ENCODE results near the gene OSBP2.

The OSBP2 gene

DNA sequence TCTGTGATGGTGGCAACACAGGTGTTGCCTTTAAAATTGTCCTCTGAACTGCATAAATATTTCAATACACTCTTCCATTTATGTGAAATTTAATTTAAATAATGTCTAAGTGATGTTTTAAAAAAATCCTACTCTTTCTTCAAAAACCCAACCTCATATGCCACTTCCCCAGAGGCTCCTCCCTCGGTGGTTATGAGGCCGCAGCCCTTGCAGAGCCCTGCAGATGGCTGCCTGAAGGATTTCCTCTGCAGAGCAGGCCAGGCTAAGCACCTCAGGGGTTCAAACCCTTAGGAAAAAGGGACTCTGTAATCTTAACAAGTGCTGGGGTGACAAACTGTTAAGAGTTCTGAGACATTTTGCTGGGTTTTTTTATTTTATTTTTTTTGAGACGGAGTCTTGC, 248.7 kb downstream of the OSBP2 start:
- DNase-seq (ENCODE audit: extremely low read depth, low read depth): no peak

DNA sequence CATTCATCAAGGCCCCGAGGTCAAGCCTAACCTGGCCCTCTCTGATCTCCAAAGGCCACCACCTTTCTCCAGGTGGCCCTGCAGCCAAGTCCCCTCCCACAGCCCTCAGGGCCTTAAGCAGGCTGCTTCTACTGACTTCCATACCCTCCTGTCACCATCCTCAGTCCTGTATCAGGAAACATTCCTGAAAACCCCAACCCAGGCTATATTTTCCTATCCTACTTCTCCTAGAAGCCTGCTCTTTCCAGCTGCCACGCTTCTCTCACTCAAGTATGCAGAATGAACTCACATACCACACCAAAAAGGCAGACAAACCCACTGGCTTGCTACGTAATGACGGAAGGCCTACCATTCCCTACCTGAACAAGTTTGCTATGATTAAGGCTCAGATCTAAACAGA, 250.3 kb downstream of the OSBP2 start:
- TF ChIP-seq, protein P1, sequence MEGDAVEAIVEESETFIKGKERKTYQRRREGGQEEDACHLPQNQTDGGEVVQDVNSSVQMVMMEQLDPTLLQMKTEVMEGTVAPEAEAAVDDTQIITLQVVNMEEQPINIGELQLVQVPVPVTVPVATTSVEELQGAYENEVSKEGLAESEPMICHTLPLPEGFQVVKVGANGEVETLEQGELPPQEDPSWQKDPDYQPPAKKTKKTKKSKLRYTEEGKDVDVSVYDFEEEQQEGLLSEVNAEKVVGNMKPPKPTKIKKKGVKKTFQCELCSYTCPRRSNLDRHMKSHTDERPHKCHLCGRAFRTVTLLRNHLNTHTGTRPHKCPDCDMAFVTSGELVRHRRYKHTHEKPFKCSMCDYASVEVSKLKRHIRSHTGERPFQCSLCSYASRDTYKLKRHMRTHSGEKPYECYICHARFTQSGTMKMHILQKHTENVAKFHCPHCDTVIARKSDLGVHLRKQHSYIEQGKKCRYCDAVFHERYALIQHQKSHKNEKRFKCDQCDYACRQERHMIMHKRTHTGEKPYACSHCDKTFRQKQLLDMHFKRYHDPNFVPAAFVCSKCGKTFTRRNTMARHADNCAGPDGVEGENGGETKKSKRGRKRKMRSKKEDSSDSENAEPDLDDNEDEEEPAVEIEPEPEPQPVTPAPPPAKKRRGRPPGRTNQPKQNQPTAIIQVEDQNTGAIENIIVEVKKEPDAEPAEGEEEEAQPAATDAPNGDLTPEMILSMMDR (IDR thresholded peaks at IDR 0.05; ENCODE audit: low read depth, low read length, missing control alignments): no peak
- DNase-seq (ENCODE audit: extremely low read depth, low read depth): no peak
- H3K4me3 ChIP-seq (replicated peaks; ENCODE audit: low read depth, low read length): no peak overlapping the region

More for the DNA sequence above, 248.7 kb downstream of the OSBP2 start:
- H3K4me3 ChIP-seq (replicated peaks; ENCODE audit: low read depth, low read length): no peak overlapping the region
- TF ChIP-seq, protein P1 (IDR thresholded peaks at IDR 0.05; ENCODE audit: low read depth, low read length, missing control alignments): no peak

GRCh38 chr22:30945653-30946052, 251.0 kb downstream of the OSBP2 start:
- TF ChIP-seq, protein P1 (IDR thresholded peaks at IDR 0.05; ENCODE audit: low read depth, low read length, missing control alignments): no peak
- DNase-seq (ENCODE audit: extremely low read depth, low read depth): no peak
- no peak overlapping the region for H3K4me3 ChIP-seq (replicated peaks; ENCODE audit: low read depth, low read length)

DNA sequence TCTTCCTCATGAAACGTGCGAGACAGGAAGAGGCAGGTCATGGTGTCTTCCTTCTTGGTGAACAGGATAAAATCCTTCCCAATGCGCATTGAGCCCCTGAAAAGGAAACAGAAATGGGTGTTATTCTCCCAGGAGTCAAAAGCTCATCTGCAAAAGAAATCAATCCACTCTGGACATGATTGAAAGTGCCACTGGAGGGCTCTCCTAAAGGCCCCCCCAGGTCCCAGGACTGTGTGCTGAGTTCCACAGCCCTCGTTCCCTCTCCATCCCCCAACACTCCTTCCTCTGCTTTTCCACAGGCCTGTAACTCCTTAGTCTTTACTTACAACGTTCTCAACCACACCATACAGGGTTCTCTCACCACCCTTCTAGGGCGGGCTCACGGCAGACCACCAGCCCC, 251.7 kb downstream of the OSBP2 start:
- no peak overlapping the region for H3K4me3 ChIP-seq (replicated peaks; ENCODE audit: low read depth, low read length)
- TF ChIP-seq, protein P1 (IDR thresholded peaks at IDR 0.05; ENCODE audit: low read depth, low read length, missing control alignments): no peak
- no peak for DNase-seq (ENCODE audit: extremely low read depth, low read depth)

DNA sequence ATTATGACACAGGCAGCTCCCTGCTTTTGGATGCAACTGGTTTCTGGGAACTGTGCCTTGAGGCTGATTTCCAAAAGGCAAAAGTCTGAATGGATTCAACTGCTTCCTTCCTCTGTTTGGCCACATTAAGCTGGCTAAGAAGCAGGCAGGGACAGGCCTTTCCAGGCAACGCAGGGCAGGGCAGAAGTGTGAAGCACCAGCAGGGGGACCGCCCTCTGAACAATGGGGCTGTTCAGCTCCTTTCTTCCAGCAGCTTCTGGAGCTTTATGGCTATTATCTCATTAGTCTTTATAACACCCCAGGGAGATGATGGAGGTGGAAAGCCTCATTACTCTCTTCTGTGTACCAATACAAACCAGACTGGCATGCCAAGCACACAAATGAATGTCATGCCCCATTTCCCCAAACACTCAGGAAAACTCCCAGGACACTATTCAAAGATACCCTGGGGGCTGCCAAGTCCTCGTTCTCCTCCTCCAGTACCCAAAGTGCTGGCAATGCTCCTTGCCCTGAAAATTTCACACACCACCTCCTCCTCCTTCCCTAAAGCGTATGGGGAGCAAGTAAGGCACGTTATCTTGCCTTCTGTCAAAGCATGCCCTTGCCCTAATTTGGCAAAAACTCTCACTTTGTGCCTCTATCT, 252.6 kb downstream of the OSBP2 start:
- no peak for DNase-seq (ENCODE audit: extremely low read depth, low read depth)
- TF ChIP-seq, protein P1 (IDR thresholded peaks at IDR 0.05; ENCODE audit: low read depth, low read length, missing control alignments): no peak
- no peak overlapping the region for H3K4me3 ChIP-seq (replicated peaks; ENCODE audit: low read depth, low read length)

GRCh38 chr22:30947816-30948454, 253.3 kb downstream of the OSBP2 start:
- no peak for DNase-seq (ENCODE audit: extremely low read depth, low read depth)
- TF ChIP-seq, protein P1 (IDR thresholded peaks at IDR 0.05; ENCODE audit: low read depth, low read length, missing control alignments): peak; percentile 40
- H3K4me3 ChIP-seq (replicated peaks; ENCODE audit: low read depth, low read length): no peak overlapping the region

Data from HFF-Myc (cell line).